Effector CD8-positive, alpha-beta T cell (primary cell): Measurements from ENCODE around the gene UBE4B.
"Not testable (repeated sequence)": the region's sequence is repeated elsewhere in the genome, so short reads cannot be mapped to it uniquely, and the experiment has no call there.

ENCODE experiments used
- DNase-seq: peaks from one replicate; lab custom pipeline; 2025; lab: John Stamatoyannopoulos, UW

The UBE4B gene

DNA sequence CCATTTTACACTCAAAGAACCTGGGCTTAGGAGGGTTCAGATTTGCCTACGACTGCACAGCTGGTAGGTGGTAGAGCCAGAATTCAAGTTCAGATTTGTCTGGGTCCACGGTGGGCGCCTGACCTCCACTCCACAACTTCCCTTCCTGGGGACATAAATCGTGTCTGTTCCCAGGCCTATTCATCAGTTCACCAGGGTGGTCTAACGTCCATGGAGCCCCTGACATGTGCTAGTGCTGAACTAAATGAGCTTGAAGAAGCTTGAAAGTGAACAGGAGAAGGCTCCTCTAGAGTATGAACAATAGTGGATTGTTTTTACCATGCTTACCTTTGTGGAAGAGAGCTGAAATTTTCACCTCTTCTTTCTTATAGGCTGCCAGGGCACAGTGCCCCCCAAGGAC lies 145.1 kb downstream of the UBE4B start:
- no peak for DNase-seq

DNA sequence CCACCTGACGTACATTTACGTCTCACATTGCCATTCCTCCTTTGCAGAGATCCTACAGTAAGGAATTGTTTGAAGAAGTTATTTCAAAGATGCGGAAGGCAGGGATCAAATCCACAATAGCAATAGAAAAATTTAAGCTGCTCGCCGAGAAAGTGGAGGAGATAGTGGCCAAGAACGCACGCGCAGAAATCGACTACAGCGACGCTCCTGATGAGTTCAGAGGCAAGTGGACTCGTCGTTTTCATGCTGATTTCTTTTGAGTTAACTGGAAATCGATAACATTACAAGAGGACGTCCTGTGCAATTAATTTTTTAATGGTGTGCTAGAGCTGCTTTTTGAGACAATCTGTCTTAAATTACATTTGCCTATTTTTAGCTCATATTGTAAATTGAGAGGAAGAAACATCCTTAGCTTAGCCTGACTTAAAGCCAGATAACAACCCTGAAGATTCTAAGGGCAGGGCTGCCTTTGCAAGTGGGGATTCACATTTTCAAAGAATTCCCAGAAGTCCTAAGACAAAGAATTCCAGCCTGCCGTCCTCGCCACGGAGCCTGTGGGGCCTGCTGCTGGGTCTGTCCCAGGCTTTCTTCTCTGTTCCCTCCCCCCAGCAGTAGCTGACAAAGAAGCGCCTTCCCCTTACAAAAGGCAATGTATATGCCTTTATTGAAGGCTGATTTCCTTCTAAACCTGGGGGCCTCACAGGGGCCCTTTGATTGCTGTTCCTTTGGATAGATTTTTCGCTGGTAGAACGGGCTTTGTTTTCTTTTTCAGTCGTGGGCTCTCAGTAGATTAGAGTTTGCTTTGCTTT lies 146.0 kb downstream of the UBE4B start:
- DNase-seq = no peak

DNA sequence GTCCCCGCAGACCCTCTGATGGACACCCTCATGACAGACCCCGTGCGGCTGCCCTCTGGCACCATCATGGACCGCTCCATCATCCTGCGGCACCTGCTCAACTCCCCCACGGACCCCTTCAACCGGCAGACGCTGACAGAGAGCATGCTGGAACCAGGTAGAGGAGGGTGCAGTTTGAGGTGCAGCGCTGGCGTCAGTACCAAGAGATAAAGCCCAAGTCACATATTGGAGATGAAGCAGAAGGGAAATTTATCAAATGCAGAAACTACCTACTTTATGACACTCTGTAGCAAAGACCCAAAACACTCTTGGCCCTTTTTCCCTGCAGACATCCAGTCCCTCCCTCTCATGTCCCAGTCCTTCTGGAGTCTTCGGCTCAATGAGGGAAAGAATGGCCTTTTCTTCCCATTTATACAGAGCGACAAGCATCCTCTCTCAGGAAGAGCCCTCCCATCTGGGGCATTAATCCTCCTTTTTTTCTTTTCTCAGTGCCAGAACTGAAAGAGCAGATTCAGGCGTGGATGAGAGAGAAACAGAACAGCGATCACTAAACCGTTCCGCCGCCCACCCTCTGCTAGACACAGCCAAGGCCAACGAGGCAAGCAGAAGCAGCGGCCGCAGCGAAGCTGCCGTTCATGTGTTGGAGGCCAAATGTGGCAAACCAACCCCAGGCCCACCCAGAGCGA lies 146.8 kb downstream of the UBE4B start:
- no peak for DNase-seq

DNA sequence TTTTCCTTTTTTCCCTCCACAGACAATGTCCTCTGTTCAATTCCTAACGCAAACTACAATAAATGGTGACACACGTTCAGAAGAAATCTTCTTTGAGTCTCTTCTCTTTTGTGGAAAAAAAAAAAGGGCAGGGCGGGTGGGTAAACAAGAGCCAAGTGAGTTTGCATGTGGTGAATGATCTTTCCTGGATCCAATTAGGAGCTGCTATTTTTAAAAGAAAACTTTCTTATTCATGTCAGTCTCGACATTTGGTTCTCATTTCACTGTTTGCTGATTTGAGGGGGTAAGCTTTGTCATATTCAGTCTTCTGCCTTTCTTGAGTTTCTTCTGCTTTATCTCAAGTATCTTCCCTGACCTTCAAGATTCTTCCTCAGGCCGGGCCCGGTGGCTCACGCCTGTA lies 148.4 kb downstream of the UBE4B start:
- no peak for DNase-seq

- no peak for DNase-seq
Observed at GRCh38 chr1:10185759-10186158, 153.0 kb downstream of the UBE4B start.

GRCh38 chr1:10186331-10187025 lies 153.7 kb downstream of the UBE4B start:
- no peak for DNase-seq

DNA sequence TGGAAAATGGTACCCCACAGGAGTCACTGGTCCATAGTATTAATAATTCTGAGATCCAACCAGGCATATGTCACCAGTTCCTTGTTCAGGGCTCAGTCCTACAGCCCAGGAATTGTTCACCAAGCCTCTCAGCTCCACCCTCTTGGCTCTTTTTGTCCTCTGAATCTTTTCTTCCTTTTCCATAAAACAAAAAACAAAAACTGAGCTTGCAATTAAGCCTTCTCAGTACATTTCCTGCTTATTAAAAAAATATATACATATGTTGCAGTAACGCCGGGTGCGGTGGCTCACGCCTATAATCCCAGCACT lies 154.2 kb downstream of the UBE4B start:
- DNase-seq = no peak

- no peak for DNase-seq
Observed at GRCh38 chr1:10188133-10188650, 155.4 kb downstream of the UBE4B start.

GRCh38 chr1:10189659-10190058 lies 156.9 kb downstream of the UBE4B start:
- no peak for DNase-seq

- no peak for DNase-seq
Observed at GRCh38 chr1:10192263-10192662, 159.5 kb downstream of the UBE4B start.

- DNase-seq = no peak
Observed at GRCh38 chr1:10193288-10193687, 160.5 kb downstream of the UBE4B start.

GRCh38 chr1:10195570-10195969 lies 162.8 kb downstream of the UBE4B start:
- DNase-seq = no peak

- no peak for DNase-seq
Observed at GRCh38 chr1:10196976-10197375, 164.2 kb downstream of the UBE4B start.

DNA sequence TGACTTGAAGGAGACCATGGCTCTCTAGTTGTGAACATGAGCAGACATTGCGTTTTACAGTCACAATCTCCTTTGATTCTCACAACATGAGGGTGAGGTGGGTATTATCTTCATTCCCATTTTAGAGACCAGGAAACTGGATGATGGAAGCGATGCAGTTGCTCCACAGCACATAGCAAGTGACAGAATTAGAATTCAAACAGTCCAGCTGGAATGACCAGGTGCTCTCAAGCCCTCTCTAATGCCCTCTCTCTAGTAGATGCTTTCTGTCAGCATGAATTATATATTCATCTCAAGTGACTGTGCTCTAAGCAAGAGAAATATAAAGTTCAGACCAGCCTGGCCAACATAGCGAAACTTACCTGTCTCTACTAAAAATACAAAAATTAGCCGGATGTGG lies 167.9 kb downstream of the UBE4B start:
- no peak for DNase-seq

- no peak for DNase-seq
Observed at GRCh38 chr1:10204003-10204642, 171.4 kb downstream of the UBE4B start.

GRCh38 chr1:10205206-10205605 lies 172.4 kb downstream of the UBE4B start:
- not testable (repeated sequence) for DNase-seq

DNA sequence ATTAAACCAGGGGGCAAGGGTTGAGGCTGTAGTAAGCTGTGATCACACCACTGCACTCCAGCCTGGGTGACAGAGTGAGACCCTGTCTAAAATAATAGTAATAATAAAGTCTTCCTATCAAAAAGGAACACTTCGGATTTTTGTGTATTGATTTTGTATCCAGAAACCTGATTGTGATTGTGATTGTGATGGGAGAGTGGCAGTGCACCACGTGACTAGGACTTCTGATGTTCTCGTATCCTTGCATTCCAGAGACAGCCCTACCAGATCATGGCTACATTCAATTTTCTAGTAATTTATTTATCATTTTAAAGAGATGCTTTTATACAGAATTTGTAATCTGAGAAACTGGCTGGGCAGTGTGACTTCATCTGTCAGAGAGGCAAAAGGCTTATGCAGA lies 175.1 kb downstream of the UBE4B start:
- no peak for DNase-seq

GRCh38 chr1:10208537-10208936 lies 175.8 kb downstream of the UBE4B start:
- no peak for DNase-seq

- no peak for DNase-seq
Observed at GRCh38 chr1:10209590-10209904, 176.8 kb downstream of the UBE4B start.

- DNase-seq = peak; percentile 95
Observed at GRCh38 chr1:10209905-10210810, 177.4 kb downstream of the UBE4B start, which contains the start of gene KIF1B. Gene KIF1B, plus strand, starts transcription at chr1:10210570. Its CDS starts 21,759 bp downstream, at chr1:10232329.
